GM18502 (cell line): Measurements from ENCODE around the gene TBC1D2.
"Not testable (repeated sequence)": the region's sequence is repeated elsewhere in the genome, so short reads cannot be mapped to it uniquely, and the experiment has no call there.

Experiments
- ATAC-seq: cut with Tn5 transposase; IDR thresholded peaks from one replicate; pipeline ENCODE4 v1.9.1; 2021; ENCODE audit warnings: mild to moderate bottlenecking; ENCODE audit not compliant: unreplicated experiment, poor library complexity

TBC1D2 gene

GRCh38 chr9:98276907-98277469 is 21.5 kb upstream of the TBC1D2 start:
- ATAC-seq, result no peak

- no peak for ATAC-seq
These were observed 19.7 kb upstream of the TBC1D2 start for GRCh38 chr9:98275159-98275558.

- no peak for ATAC-seq
These were observed 16.6 kb upstream of the TBC1D2 start for GRCh38 chr9:98272083-98272482.

- ATAC-seq, result no peak
These were observed 16.0 kb upstream of the TBC1D2 start for GRCh38 chr9:98271479-98271878.

- not testable (repeated sequence) for ATAC-seq
These were observed 14.8 kb upstream of the TBC1D2 start for GRCh38 chr9:98270284-98270683.

- not testable (repeated sequence) for ATAC-seq
These were observed 14.2 kb upstream of the TBC1D2 start for GRCh38 chr9:98269652-98270051.

GRCh38 chr9:98267556-98267955 is 12.1 kb upstream of the TBC1D2 start:
- ATAC-seq, result not testable (repeated sequence)

GRCh38 chr9:98264516-98264915 is 9.1 kb upstream of the TBC1D2 start:
- ATAC-seq, result no peak

GRCh38 chr9:98263482-98264357 is 8.3 kb upstream of the TBC1D2 start:
- peak; percentile 83 for ATAC-seq

GRCh38 chr9:98263080-98263479 is 7.6 kb upstream of the TBC1D2 start:
- no peak for ATAC-seq

GRCh38 chr9:98262056-98262455 is 6.6 kb upstream of the TBC1D2 start:
- ATAC-seq, result no peak

- no peak for ATAC-seq
These were observed 5.2 kb upstream of the TBC1D2 start for GRCh38 chr9:98260635-98261034.

GRCh38 chr9:98259791-98260190 is 4.3 kb upstream of the TBC1D2 start:
- ATAC-seq, result no peak

- no peak for ATAC-seq
These were observed 1.3 kb upstream of the TBC1D2 start for GRCh38 chr9:98256756-98257155.

GRCh38 chr9:98255061-98255577 is 330 bp downstream of the TBC1D2 start:
- ATAC-seq, result peak; percentile 28

- no peak for ATAC-seq
These were observed 1.0 kb downstream of the TBC1D2 start for GRCh38 chr9:98254228-98255060.

GRCh38 chr9:98253565-98253964 is 1.9 kb downstream of the TBC1D2 start:
- ATAC-seq, result no peak

- no peak for ATAC-seq
These were observed 3.9 kb downstream of the TBC1D2 start for GRCh38 chr9:98251551-98251950.

- no peak for ATAC-seq
These were observed 5.7 kb downstream of the TBC1D2 start for GRCh38 chr9:98249771-98250170.

GRCh38 chr9:98248737-98249474 is 6.5 kb downstream of the TBC1D2 start:
- no peak for ATAC-seq
